ENCODE measurements around the gene EML4.
"Not testable (repeated sequence)": the region's sequence is repeated elsewhere in the genome, so short reads cannot be mapped to it uniquely, and the experiment has no call there.

Gene EML4

DNA sequence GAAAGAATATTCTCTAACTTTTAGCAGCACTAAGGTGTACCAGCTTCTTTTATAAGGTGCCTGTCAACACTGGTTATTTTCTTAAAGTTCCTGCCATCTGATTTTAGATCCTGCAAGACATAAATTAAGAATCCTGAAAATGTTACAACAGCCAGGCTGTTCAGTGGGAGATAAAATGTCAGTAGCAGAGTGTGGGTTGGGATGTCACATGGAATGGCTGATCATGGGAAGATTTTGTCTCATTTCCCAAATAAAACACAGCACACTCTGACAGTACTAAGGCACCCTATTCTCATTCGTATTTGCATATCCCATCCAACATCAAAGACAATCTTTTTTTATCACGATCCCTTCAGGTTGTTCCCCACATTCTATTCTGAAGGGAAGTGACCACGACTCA lies 194.3 kb downstream of the EML4 start:
- DNase-seq, result no peak

DNA sequence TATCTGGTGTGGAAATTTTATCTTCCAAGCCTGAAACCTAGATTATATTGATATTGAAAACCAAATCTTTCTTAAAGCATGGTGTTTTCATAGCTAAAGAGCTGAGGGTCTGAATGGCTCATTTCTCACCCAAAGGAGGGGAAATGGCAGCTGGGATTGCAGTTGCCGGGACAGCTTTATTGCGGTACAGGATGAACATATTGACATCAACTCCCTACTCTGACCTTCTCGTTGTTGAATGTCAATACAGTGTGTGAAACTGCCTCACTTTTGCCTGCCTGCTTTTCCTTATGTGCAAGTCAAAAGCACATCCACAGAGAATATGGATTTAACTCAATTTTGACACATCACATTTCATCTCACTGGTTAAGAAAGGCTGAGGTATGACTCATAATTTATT lies 195.5 kb downstream of the EML4 start:
- DNase-seq, result no peak

DNA sequence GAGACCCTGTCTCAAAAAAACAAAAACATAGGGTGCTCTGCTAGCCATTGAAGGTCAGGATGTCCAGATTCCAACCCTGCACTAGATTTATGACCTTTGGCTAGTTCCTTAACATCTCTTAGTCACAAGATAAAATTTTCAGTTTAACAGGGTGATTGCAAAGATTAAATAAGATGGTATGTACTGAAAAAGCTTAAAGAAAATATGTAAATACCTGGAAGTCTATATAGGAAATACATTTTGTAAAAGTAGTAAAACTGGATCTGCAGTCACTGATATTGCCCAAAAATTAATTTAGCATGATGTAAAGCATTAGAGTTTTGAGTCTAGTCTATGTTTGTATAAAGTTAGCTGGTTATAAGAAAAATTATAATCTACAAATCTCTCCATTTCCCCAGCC lies 197.3 kb downstream of the EML4 start:
- DNase-seq, result no peak

- no peak for DNase-seq
Observed at GRCh38 chr2:42367835-42368234, 198.7 kb downstream of the EML4 start.

- peak; percentile 47 to 58 for DNase-seq
Observed at GRCh38 chr2:42368817-42369531, 199.8 kb downstream of the EML4 start.

DNA sequence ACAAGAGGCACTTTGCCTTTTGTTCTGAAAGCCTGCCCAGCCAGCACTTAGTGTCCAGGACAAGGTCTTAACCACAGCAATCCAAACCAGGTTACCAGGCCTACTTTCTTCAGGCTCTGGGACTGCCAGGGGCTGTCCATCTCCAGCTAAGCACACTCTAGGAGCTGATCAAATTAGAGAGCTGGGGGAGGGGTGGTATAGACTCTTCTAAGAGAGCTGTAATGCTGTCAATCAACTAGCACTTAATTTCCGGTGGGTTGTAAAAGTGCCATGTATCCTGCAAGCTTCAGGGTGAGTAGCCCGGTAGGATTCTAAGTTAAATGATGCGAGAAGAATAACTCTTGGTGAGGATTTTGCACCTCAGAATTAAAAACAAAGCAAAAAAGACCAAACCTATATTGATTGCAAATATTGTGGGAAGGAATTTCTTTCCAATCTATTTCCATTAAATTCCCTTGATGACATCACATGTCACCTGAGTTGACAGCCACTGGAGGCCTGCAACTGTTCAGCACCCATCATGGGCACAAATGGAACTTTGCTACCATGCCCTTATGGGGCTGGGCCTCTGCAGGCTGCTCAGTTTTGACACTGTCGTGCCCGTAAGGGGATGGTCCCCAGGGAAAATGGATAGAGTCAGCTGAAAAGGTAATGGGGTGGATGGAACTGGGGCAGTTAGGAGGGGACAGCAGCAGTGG lies 200.5 kb downstream of the EML4 start:
- peak; percentile 47 to 69 for DNase-seq

GRCh38 chr2:42371611-42372473 lies 202.7 kb downstream of the EML4 start:
- DNase-seq, result peak; percentile 49 to 58

DNA sequence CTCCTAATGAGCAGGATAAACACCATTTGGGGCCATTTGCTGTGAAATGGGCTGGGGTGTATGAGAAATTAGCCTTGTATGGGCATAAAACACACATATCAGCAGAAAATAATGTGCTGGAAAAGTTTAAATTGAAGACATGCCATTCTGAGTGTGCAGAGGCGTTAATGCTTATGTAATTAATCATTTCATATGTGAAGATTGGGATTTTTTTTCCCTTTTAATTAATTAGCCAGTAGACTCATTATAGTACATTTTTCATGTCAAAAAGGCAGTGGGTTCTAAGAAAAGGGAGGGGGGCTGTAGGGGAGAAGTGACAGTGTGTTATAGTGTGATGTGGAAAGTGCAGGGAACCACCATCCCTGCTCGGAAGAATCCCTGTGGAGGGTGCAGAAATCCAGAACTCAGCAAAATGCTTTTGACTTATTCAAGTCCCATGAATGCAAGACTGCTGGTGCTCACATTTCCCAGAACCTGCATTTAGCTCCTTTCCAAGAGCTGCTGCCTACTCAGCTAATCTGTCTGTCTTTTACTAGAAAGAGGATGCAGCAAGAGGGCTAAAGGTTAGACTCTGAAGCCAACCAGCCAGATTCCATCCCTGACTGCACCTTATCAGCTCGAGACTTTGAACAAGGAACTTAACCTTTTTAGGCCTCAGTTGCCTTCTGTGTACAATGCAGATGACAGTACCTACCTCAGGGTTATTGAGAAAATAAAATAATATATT lies 203.5 kb downstream of the EML4 start:
- DNase-seq, result no peak

DNA sequence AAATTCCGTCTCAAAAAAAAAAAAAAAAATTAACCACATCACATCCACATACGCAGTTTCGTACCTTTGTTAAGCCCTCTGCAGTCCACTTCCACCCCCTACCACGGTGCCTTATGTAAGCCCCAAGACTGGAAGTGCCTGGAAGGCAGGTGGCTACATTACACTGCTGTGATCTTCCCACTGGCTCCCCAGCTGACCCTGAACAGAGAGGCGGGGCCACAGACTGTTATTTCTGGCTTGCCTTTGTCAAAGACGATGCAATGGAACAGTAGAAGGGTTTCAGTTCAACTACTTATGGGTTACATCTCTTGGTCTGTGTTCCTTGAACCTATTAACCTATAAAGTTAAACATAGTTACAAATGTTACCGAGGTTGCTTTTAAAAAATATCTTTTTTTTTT lies 207.6 kb downstream of the EML4 start:
- DNase-seq, result no peak

GRCh38 chr2:42378415-42378814 lies 209.3 kb downstream of the EML4 start:
- no peak for DNase-seq

GRCh38 chr2:42380026-42380425 lies 210.9 kb downstream of the EML4 start:
- not testable (repeated sequence) for DNase-seq

DNA sequence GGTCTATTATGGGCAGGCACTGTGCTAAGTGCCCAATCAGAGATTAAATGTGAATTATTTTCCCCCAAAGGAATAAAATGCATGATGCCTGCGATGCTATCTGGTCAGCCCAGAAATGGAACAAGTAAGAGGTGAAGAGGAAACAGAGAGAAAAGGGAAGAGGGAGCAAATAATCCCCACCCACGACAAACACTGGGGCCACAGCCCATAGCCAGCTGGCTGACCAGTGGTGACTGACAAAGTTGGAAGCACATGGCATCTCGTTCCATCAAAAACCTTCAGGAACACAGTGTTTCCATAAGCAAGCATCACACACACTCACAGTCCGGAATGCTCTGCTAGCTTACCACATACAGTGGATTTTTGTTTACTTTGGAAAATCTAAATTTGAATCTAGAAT lies 213.0 kb downstream of the EML4 start:
- no peak for DNase-seq
